HG03432 (cell line): ENCODE data around the gene ANTXR1.

ENCODE experiments used
- ATAC-seq: cut with Tn5 transposase; IDR thresholded peaks from one replicate; pipeline ENCODE4 v1.9.1; 2021; ENCODE audit warnings: mild to moderate bottlenecking, moderate library complexity; ENCODE audit not compliant: unreplicated experiment

The ANTXR1 gene

GRCh38 chr2:69175790-69176715 lies 163.1 kb downstream of the ANTXR1 start:
- no peak for ATAC-seq

GRCh38 chr2:69177063-69177771 lies 164.2 kb downstream of the ANTXR1 start:
- ATAC-seq = no peak

DNA sequence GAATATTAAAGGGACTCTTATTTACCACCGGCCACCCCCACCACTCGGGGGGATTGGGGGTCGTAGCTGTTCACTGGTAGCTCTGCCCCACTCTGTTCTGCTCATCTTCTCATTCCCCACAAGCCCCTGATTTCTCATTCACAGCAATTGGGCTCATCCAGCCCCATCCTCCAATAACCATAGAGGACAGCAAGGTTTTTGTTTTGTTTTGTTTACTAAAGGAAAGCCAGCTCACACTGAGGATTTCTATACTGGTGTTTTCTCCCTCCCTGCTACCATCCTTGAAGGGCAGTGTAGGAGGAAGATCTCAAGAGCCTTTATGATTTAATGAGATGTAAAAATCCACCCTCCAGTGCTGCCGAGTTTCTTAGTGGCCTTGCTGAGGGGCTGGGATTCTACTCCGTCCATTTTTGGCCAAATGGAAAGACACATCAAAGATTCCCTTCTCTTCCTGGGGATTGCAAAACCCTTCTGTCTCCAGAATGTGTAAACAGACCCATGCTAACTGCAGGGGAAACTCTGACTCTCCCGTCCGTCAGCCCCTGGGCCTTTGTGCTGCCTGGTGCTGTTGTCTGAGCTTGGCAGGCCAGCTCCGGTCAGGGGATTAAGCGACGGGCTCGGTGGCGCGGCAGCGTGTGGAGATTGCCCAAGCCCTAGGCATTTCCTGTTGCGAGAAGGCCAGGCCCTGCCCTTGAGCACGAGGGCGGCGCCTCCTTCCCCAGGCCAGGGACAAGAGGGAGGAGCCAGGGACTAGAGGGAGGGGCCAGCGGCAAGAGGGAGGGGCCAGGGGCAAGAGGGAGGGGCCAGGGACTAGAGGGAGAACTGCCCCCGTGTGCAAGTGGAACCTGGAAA lies 165.0 kb downstream of the ANTXR1 start:
- ATAC-seq = no peak

GRCh38 chr2:69178756-69179155 lies 165.8 kb downstream of the ANTXR1 start:
- ATAC-seq = no peak

DNA sequence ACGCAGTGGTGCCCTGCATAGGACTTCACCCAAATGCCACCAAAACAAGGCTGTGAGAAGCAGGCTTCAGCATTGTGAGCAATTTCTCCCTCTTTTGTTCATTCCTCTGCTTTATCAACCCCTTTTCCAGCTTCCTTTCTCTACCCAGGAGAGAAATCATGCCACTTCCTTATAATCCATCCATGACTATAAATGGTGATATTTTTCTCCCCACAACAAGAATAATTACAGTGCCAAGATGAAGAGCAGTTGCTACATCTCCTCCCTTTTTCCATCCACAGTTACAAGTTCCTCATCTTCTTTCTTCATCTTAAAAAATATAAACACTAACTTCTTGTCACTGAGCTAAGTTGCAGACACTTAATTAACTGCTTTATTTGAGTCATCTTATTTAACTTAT lies 167.2 kb downstream of the ANTXR1 start:
- ATAC-seq = no peak

DNA sequence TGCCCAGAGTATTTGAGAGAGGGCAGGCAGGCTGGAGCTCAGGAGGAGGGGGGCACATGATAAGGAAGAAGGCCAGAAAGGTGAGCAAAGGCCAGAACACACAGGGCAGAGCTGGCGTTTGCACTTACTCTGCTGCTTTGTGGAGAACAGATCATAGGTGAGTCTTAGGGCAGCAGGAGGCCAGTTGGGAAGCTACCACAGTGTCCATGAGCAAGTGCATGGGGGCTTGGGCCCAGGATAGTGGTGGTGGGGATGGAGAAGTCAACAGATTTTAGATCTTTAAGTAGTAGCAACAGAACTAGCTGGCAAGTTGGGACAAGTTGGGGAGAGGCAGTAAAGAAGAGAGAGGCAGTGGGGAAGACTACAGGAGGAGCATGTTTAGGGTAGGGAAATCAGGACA lies 168.0 kb downstream of the ANTXR1 start:
- ATAC-seq = no peak

DNA sequence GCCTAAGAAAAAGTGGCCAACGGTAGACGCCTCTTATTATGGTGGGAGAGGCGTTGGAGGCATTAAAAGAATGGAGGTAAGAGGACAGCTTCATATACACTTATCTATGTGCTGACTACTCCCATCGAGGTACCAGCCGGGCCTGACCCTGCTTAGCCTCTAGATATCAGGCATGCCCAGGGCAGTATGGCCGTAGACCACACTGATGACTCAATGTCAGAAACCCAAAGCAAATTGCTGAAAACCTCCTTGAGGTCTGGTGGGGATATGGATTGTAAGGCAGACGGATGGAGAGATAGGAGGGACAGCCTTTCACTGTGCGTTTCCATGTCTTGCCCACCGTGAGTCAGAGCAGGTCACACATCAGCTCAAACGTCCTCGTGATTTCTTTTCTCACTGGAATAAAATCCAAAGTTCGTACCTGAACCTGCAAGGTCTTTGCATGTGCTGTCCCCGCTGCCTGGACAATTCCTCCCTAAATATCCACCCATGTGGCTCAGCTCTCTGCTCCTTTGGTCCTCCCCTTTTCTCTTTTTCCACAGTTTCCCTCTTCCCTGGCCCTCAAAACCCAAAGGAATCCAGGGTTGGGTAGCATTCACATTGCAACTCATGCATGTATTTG lies 168.9 kb downstream of the ANTXR1 start:
- ATAC-seq = no peak

DNA sequence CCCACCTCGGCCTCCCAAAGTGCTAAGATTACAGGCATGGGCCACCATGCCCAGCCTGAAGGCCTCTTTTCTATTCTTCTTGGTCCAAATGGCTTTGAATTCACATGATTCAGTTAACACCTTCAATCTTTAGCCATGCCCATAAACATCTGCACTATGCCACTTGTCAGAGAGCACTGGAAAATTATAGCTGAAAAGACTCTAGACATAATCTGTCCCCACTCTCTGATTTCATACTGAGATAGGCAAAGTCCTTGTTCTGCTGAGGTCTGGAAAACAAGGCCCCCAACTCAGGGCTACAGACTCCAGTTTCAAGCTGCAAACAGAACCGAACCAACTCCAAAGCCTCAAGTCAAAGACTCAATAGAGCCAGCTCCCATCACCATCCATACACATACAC lies 170.7 kb downstream of the ANTXR1 start:
- no peak for ATAC-seq

DNA sequence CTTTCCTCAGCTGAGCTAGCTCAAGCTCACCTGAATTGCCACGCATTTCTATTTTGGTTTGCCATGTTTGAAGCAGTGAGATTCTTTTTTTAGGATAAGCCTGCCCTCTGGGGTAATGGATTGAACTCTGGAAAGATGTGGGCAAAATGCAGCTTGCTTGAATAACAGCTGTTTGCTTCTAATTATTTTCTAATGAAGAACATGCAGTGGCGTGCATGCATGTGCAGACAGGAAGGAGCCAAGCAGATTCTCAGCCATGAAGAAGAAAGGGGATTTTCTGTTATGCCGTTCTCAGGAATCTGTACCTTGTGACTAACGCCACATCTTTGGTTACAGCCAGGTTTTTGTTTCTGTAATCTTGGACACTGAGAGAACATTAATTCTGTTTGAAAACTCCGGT lies 171.2 kb downstream of the ANTXR1 start:
- ATAC-seq = no peak

- no peak for ATAC-seq
Observed at GRCh38 chr2:69185807-69186206, 172.8 kb downstream of the ANTXR1 start.

GRCh38 chr2:69186614-69187013 lies 173.6 kb downstream of the ANTXR1 start:
- no peak for ATAC-seq

- no peak for ATAC-seq
Observed at GRCh38 chr2:69188182-69188900, 175.4 kb downstream of the ANTXR1 start.

GRCh38 chr2:69190743-69191404 lies 177.9 kb downstream of the ANTXR1 start:
- no peak for ATAC-seq

- ATAC-seq = no peak
Observed at GRCh38 chr2:69191634-69192033, 178.7 kb downstream of the ANTXR1 start.

DNA sequence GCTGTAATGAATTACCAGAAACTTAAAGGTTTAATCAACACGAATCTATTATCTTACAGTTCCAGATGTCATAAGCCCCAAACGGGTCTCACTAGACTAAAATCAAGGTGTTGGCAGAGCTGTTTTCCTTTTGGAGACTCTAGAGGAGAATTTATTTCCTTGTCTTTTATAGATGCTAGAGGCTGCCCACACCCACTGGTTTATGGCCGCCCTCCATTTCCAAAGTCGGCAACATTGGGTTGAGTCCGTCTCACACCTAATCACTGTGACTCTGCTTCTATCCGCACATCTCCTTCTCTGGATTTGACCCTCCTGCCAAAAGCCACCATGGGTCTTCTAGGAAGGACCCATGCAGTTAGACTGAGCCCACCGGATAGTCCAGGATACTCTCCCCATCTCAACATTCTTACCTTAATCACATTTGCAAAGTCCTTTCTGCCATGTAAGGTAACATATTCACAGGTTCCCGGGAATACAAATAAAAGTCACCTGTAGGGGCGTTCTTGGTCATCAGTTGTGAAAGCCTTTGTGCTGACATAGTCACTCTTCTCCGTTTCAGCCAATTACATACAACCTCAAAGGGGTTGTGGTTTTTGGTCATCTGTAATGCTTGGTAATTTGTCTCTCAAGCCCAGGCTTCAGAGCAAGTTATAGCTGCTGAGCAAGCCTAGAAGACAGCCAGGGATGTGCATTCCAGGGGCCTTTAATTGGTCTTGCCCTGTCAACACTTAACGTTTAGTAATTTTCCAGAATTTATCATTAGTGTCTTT lies 179.4 kb downstream of the ANTXR1 start:
- no peak for ATAC-seq

- ATAC-seq = no peak
Observed at GRCh38 chr2:69195706-69196105, 182.7 kb downstream of the ANTXR1 start.

DNA sequence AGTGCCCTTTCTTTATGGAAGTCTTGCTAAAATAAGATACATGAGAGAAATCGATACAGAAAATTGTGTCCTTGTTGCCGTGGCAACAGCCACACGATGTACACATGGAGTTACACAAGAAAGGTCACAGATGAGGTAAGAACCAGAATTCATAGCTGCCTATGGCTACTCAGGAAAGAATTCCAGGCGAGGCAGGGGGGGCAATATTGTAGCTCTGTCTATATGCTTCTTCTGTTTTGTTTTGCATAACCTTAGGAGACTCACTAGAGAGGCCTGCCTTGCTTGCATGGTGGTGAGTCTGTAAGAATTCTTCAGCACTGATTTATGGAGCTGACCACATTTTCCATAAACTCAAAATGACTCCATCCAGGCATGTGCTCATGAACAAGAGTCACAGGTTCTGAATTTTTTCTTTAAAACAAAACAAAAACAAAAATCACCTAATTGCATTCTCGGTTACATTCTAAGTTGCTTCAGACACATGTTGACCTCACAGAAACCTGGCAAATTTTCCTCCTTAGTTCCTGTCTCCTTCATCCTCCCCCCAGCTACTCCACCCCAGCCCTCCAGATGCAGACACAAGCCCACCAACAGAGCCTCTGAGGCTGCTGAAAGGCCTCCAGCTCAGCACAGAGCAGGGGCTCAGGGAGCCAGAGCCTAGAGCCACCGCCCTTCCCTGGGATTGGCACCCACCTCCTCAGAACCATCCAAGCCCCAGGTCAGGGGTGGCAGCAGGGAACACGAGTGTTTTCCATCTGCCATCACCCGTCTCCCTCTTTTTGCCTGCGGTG lies 183.5 kb downstream of the ANTXR1 start:
- ATAC-seq = no peak

DNA sequence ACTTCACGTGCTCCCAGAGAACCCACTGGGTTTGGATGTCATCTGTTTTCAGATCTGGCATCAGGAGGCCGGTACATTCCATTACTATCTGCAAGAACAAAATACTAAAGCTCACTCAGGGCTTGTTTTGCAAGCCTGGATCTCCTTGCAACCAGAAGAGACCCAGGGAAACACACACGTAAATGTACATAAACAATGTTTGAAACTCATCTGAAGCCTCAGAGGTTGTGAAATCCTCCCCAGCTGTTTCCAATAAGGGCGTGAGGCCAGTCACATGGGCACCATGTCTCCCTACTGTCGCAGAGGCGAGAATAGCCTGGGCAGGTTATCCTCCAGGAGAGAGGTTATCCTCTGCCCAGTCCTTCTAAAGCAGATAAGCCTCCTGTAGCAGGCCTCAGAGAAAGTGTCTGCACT lies 187.1 kb downstream of the ANTXR1 start:
- ATAC-seq = no peak
